Right lung (tissue), 5 donors: ENCODE measurements around the gene HYAL1. TPM values are rescaled to one million over a fixed set of nuclear protein-coding genes. Genes with fewer than 3 reads are reported as not detected.
"Not testable (repeated sequence)": the region's sequence is repeated elsewhere in the genome, so short reads cannot be mapped to it uniquely, and the experiment has no call there.

ENCODE experiments used
- DNase-seq, 2 donors: peaks; one replicate each; pipeline ENCODE4 v3.0.0-alpha.2; 2013
- polyA plus RNA-seq, 5 donors: library from polyadenylated mRNA; unstranded; fragments of 120-200 nt; gene quantifications; one replicate each; pipeline versions ENCODE4 v1.2.1 to v1.2.3, GENCODE V29; 2013; ENCODE audit warnings: inconsistent platforms in 1 of 5, low replicate concordance in 1 of 5; ENCODE audit not compliant: insufficient read length in 5 of 5, insufficient read depth in 1 of 5

HYAL1 gene
- polyA plus RNA-seq, 5 donors: 2.2 to 3.1 (median 2.5) TPM

DNA sequence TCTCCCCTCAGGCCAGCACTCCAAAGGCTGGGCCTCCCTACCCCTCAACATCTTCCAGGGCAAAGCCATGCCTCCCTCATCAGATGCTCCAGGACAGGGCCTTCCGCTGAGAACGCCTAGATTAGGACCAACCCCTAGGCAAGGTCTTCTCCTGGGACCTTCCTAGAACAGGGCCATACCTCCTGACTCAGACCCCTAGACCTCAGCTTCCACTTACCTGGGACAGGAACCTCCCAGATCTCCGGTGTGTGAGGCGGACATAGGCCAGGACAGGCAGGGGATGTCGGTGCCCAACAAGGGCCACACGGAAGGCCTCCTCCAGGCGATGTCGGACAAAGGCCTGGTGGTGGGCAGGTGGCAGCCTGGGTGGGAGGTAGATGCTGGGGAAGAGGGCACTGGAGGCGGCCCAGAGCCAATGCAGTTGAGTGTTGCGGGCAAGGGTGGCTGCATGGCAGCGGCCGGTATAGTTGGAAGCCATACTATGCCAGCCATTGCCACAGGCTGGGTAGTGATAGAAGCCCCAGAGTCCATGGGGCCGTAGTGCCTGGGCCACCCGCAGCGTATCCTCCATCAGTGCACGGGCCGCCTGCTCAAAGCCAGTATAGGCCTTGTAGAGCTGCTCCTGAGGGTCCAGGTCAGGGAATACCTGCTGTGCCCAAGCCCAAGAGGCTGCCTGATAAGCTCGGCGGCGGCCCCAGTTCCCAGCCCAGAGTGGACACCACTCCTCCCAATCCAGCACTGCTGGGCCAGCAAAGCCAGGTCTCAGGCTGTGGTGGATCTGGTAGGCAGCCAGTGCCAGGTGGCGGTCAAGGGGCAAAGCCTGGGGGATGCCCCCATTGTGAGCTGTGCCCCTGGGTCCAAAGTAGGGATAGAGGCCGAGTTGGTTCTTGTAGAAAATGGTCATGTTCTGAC is 8.6 kb downstream of the HYAL1 start:
- no peak for DNase-seq

DNA sequence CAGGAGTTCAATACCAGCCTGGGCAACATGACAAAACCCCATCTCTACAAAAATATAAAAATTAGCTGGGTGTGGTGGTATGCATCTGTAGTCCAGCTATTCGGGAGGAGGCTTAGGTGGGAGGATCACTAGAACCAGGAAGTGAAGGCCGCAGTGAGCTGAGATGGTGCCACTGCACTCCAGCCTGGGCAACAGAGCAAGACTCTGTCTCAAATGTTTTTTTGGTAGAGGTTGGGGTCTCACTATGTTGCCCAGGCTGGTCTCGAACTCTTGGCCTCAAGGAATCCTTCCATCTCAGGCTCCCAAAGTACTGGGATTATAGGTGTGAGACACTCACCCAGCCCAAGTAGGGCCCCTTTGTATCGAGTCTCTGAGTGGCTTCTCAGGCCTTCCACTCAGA is 9.3 kb downstream of the HYAL1 start:
- no peak for DNase-seq

DNA sequence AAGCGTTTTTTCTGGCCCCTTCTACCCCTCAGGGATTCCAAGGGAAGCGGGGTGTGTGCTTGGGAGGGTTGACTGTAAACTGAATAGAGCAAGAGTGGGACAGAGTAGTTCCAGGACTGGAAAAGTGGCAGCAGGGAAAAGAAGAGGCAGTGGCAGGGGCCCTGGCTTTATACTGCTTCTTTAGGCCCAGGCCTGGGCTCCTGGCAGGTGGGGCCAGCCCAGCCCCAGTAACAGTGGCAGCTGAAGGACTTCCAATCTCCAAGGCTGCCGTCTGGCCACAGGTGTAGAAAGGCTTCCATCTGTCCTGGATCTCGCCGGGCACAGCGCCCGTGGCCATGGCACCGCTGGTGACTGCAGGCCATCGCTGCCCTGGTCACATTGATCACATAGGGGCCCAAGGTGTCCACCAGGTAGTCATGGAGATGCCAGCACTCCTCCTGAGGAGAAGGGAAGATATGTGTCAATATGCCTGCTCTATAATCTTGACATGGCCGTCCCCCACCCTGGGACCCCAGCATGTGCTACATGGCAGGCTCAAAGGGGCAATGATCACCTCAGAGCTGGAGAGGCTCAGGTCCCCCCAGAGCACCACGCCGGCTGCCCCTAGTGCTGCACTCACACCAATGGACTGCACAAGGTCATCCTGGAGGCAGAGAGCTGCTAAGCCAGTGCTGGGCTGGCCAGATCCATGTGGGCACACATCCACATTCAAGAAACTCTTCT is 10.1 kb downstream of the HYAL1 start:
- no peak for DNase-seq

DNA sequence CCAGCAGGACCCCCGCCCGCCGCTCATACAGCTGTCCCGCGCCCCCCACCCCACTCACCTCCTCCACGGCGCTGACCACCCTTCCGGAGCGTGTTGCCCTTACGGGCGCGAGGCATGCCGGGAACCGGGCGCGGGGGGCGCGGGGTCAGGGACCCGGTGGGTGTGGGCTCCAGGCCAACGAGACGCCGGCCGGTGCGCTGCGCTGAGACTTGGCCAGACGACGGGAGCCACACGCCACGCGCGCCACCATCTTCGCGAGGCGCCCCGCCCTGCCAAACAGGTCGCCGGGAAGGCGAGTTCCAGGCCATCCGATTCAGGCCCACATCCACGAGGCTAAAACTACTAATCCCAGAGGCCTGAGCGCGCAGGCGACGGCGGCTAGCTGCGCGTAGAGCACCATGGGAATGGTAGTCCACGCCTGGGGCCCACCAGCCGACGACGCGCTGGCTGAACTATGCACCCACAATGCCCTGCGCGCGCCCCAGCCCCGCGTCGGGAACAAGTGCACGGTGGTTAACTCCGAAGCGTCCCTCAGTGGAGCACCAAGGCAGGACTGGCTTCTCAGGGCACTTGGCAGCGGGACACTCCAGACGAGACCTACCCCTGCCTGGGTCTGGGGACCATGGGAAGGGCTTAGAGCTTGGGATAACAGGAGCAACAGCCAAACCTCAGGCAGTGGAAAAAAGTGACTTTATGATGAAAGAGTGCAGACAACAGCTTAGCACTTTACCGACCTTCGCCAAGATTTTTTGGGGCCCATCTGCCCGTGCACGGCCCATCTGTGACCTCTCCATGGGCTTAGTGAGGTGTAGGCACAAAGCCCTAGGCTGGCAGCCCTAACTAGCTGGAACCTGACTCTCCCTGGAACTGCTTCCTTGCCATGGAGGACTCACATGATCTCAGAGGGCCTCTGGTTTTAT is 11.0 kb downstream of the HYAL1 start, which contains the start of gene IFRD2:
Gene IFRD2 (minus strand): TSS at position 271 of the 920 bp plus-strand sequence. CDS start 155 bp downstream, at position 116.
- DNase-seq: peak; percentile 94 to 95

DNA sequence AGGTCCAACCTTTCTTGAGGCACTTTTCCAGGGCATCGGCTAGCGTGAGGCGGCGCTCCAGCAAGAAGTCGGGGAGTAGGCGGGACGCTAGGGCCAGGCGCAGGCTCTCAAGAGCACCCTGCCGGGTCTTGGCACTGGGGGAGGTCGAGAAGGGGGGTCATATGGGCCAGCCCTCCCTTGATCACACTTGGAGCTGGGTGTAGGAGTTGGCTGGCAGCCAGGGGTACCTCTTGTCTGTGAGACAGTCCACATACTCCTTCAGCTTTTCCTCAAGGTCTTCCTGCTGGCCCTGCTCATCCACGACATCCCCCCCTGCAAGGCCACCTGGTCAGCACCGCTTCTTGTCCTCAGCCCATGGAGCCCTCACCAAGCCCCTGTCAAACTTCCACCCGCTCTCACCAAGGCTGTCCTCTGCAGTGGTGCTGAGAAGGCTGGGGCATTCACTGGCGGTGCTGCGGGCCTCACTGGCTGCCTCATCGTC is 13.2 kb downstream of the HYAL1 start:
- DNase-seq: no peak

DNA sequence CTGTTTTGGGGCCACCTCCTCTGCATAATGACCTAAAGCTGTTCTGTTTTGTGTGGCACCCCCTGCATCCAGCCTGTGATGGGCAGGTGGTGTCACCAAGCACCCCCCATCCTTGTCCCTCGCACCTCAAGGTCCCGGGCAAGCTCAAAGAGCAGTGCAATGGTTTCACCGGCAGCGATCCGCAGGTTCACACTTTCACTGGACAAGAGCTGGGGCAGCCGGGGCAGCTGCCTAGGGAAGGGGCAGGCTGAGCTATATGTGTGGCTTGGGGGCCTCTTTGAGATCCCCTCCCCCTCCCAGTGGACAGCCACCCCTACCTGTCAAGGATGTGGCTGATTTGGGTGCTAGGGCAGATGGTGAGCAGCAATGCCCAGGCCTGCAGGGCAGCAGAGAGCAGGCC is 14.2 kb downstream of the HYAL1 start:
- DNase-seq: no peak

DNA sequence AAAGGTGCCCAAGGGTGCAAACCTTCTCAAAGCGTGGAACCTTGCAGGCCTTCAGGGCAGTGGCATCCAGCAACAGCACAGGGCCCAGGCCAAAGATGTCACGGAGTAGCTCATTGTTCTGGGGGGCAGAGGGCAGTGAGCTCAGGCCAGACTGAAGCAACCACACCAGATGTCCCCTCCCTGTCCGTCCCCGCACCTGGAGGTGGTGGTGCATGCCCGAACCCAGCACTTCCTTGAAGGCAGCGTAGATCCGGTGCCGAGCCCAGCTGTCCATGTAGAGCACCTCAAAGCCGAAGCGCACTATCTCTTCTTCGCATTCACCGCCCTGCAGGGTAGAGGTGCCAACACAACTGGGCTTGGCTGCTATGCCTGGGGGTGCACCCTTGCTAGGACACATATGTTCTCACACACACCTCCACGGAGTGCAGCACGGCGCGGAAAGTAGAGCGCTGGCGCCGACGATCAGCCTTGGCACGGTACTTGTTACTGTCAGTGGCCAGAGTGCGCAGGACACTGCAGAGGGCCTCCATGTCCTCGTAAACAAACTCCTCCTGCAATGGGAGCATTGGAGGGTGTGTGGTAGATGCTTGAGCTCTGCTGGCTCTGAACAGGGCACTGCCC is 14.9 kb downstream of the HYAL1 start:
- no peak for DNase-seq

DNA sequence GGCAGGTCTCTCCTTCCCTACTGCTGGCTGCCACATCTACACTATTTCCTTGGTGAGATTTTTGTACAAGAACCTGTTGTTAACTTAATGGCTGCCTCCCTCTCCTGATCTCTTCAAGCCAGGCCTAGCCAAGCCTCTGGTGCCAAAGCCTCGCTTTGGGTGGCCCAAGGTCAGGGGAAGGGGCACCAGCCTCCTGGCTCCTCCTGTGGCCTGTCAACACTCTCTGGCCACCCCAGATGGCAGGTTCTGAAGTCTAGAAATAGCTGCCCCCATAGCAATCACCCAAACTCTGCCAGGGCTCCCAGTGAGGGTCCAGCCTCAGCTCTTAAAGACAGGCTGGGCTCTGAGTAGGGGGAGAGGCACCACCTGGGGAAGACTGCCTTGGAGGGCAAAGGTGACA is 16.1 kb downstream of the HYAL1 start:
- no peak for DNase-seq

DNA sequence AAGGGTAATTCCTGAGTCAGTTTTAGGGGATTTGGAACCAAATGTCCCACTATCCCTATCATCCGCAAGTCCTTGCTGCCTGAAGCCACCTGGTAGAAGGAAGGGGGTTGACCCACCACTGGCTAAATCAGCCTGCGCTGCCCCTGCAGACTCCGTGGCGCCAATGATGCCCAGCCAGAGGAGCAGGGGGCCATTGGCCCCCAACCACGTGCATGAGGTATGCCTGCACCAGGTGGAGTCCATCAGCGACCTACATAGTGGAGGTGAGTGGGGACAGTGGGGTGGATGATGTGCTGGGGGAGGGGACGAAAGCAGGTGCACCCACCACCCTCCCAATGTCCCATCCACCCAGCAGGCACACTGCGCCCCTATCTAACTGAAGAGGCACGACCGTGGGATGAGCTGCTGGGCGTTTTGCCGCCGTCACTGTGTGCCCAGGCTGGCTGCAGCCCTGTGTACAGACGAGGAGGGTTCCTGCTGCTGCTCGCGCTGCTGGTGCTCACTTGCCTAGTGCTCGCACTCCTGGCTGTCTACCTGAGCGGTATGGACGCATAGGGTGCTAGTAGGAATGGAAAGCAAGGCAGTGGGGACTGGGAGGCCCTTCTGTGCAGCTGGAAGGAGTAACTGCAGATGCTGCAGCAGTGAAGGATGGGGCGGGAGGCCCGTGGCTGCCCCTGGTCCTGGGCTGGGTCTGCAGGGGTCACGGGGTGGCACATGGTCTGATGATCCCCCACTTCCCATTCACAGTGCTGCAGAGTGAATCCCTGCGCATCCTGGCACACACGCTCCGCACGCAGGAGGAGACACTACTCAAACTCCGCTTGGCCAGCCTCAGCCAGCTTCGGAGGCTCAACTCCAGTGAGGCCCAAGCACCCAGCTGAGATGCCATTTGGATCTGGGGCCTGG is 16.8 kb downstream of the HYAL1 start:
- DNase-seq: no peak

DNA sequence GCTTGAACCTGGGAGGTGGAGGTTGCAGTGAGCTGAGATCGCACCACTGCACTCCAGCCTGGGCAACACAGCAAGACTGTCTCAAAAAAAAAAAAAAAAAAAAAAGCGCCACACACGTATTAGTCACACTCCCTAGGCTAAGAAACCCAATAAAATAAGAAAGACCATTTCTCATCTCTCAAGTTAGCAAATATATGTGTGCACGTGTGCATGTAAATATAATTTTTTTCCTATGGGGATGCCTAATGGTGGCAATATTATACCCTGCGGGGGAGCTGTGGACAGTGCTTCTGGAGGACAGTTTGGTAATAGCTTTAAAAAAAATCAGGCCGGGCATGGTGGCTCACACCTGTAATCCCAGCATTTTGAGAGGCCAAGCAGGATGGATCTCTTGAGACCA is 19.3 kb downstream of the HYAL1 start:
- DNase-seq: not testable (repeated sequence)

DNA sequence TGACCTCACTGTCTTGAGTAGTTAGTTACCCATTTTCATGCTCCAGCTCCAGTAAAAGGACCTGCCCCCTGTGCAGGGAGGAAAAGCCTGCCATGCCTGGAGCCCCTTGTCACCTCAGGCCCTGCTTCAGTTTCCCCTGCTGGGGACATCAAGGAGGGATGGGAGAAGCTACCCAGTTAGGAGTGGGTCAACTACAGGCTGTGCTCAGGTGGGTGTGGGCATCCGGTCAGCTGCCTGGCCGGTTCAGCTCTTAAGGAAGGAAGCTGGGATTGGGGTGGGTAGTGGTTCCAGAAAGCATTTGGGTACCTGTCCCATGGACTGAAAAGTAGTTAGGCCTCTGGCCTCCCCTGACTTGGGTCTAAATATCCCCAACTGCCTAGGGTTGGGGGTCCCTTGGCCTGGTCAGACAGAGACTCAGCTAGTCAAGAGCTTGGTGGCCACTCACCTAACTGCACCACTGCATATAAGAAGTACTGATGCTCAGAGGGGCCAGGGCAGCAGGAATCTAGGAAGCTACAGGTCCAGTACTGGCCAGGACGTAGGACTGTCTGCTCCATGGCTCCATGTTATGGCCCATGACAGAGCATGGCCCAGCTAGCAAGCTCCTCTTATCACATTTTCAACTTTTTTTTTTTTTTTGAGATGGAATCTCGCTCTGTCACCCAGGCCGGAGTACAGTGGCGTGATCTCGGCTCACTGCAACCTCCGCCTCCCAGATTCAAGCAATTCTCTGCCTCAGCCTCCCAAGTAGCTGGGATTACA is 23.9 kb downstream of the HYAL1 start:
- DNase-seq: no peak

DNA sequence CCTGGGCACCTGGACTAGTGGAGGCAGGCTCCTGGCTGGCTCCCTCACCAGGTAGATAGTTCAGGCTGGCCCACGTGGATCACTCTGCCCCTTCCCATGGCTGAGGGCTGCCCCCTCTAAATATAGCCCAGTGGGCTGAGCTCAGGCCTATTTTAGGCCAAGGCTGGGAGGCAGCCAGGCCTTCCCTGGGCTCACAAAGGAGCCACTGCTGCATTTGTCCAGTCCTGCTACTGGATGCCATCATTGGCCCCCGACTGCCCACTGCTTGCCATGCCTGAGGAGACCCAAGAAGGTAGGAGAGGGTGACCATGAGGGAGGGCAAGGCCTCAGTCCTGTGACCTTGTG is 24.5 kb downstream of the HYAL1 start, which contains the start of gene LSMEM2:
Gene LSMEM2 (plus strand): TSS at position 208 of the 345 bp plus-strand sequence. CDS start 27 bp downstream, at position 235.
- no peak for DNase-seq

DNA sequence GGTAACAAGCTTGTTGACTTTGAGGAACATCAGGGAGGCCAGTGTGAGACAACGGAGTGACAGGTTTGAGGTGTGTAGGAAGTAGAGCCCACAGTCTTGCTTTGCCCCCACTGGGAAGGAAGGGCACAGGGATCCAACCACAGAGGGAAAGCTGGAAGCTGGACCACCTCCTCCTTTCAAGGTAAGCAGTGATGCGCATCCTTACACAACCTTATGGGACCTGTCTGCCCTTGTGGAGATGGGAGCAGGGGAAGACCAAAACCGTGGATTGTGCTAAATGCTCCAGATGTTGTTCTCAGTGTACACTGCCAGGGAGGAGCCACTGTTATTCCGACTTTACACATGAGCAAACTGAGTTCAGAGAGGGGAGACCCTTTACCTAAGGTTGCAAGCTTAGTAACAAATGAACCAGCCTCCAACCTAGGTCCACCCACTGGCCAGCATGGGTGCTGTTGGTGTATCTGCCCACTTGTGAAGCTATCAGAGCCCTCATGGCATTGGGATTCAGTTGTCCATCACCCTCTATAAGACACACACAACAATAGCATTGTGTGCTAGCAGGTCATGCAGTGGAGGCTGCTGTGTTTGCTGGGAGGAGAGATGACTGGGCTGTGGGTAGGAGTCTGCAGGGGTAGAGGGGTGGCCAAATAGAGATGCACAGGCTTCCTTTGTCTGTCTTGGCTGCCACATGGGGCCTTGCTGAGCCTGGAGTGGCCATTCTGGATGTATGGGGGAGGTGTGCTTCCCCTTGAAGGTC is 25.1 kb downstream of the HYAL1 start:
- DNase-seq: no peak

DNA sequence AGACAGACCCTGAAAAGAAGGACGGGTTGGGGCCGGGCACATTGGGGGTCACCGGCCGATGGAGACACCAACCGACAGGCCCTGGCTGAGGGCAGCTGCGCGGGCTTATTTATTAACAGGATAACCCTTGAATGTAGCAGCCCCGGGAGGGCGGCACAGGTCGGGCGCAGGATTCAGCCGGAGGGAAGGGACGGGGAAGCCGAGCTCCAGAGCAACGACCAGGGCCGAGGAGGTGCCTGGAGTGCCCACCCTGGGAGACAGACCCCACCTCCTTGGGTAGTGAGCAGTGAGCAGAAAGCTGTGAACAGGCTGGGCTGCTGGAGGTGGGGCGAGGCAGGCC is 26.6 kb downstream of the HYAL1 start:
- no peak for DNase-seq

DNA sequence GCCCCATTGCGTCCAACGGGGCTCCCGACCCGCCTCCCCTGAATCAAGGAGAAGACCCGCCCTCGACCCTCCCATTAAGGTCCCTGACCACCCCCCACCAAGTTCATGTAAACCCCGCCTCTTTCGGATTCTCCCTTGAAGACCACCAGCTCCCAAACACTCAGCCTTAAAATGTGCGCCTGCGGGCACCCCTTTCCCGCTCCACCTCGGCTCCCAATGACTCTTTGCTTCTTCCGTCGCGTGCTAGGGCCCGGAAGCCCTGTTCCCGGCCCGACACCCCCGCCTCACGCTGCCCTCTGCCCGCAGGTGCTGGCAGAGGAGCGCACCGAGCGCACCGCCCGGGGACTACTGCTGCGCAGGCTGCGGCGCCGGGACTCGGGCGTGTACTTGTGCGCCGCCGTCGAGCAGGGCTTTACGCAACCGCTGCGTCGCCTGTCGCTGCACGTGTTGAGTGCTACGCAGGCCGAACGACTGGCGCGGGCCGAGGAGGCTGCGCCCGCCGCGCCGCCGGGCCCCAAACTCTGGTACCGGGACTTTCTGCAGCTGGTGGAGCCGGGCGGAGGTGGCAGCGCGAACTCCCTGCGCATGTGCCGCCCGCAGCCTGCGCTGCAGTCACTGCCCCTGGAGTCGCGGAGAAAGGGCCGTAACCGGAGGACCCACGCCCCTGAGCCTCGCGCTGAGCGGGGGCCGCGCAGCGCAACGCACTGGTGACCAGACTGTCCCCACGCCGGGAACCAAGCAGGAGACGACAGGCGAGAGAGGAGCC is 27.2 kb downstream of the HYAL1 start:
- no peak for DNase-seq

DNA sequence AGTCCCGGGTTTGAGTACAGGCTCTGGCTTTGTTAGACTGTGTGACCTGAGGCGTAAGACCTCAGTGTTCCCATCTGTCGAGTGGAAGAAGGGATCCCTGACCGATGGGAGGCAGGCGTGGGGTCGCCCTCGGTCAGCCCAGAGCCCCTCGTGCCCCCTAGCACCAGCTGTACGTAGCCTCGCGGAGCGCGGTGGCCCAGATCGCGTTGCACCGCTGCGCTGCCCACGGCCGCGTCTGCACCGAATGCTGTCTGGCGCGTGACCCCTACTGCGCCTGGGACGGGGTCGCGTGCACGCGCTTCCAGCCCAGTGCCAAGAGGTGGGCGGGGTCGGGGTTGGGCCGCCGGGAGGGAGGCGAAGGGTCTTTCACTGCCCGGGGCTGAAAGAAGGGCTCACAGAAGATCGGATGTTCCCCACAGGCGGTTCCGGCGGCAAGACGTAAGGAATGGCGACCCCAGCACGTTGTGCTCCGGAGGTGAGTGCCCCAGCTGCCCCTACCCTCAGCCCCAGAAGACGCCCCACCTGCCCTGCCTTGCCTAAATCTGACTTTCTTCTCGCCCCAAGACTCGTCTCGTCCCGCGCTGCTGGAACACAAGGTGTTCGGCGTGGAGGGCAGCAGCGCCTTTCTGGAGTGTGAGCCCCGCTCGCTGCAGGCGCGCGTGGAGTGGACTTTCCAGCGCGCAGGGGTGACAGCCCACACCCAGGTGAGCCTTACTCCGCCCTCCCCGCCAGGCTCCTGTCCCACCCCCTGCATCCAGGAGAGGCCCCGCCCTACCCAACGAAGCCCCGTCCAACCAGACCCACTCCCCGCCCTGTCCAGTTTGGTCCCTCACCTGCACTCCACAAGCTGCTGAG is 28.0 kb downstream of the HYAL1 start:
- DNase-seq: no peak
